Thoracic aorta (tissue), 2 donors: ENCODE results near the gene SESN3. TPM values are rescaled to one million over a fixed set of nuclear protein-coding genes. Genes with fewer than 3 reads are reported as not detected.
"Not testable (repeated sequence)": the region's sequence is repeated elsewhere in the genome, so short reads cannot be mapped to it uniquely, and the experiment has no call there.

ENCODE experiments used
- ATAC-seq: fragments of 150-250 bp; one replicate; pipeline ENCODE4 v1.8.0; 2017; ENCODE audit warnings: low read depth; ENCODE audit not compliant: insufficient number of reproducible peaks, low FRiP score
- DNase-seq: peaks from one replicate; pipeline ENCODE4 v3.0.0-alpha.2; 2020; ENCODE audit warnings: low spot score
- H3K27ac ChIP-seq, 2 donors: fragments of 200-600 bp; sonication (generic); 1 replicate in 1 of 2; 2 replicates in 1 of 2; pipeline ENCODE4 v1.5.1; 2016; ENCODE audit warnings: mild to moderate bottlenecking in 2 of 2, moderate library complexity in 2 of 2
- H3K27me3 ChIP-seq: fragments of 200-600 bp; sonication (generic); replicated peaks from 2 replicates; pipeline ENCODE4 v1.6.0; 2016; ENCODE audit warnings: mild to moderate bottlenecking; ENCODE audit not compliant: insufficient read depth
- H3K36me3 ChIP-seq: fragments of 200-600 bp; sonication (generic); one replicate; pipeline ENCODE4 v1.5.1; 2016
- H3K4me1 ChIP-seq, 2 donors: fragments of 200-600 bp; sonication (generic); 1 replicate in 1 of 2; 2 replicates in 1 of 2; pipeline versions ENCODE4 v1.5.1 to v1.6.0; 2016; ENCODE audit warnings: low read depth in 2 of 2, mild to moderate bottlenecking in 1 of 2; ENCODE audit not compliant: control insufficient read depth in 1 of 2
- H3K4me3 ChIP-seq: fragments of 200-600 bp; sonication (generic); 2 replicates; pipeline ENCODE4 v1.5.1; 2016; ENCODE audit warnings: mild to moderate bottlenecking
- H3K9me3 ChIP-seq: fragments of 200-600 bp; sonication (generic); 2 replicates; pipeline ENCODE4 v1.5.1; 2016
- CTCF ChIP-seq: fragments of 200-600 bp; sonication (generic); IDR thresholded peaks from one replicate; pipeline ENCODE4 v1.5.1; 2019; ENCODE audit warnings: antibody characterized with exemption
- total RNA-seq, 2 donors: library from RNA; depleted of rRNA; stranded (reverse); fragments of >200 nt; gene quantifications; one replicate each; pipeline versions ENCODE4 v1.1.0 to v1.2.3, GENCODE V29; 2016

The SESN3 gene
- total RNA-seq, result 10 to 100 TPM; 37.9 to 41.3 TPM

- ATAC-seq, result peak; percentile 100
- no peaks in the 10 kb centered on the region for H3K27me3 ChIP-seq
- TF ChIP-seq CTCF, result no peak
- H3K27ac ChIP-seq, result peak within 1 kb of the TSS; percentile 84 to 95
- peaks cover 28 to 30% of the 10 kb centered on the region in 2 donors for H3K4me1 ChIP-seq
- H3K9me3 ChIP-seq, result no peaks in the 10 kb centered on the region
- DNase-seq, result peak; percentile 93
- peak within 1 kb of the TSS; percentile 97 for H3K4me3 ChIP-seq
- no peaks in the 10 kb centered on the region for H3K36me3 ChIP-seq
These were observed at the start of gene SESN3 for GRCh38 chr11:95231127-95231880. SESN3 (minus strand) TSS chr11:95231202; CDS start chr11:95230860, 342 bp downstream.

GRCh38 chr11:95279921-95280868 lies 49.2 kb upstream of the SESN3 start:
- no peak for TF ChIP-seq CTCF
- Histone ChIP-seq H3K36me3 (no peaks in the 10 kb centered on the region), H3K27ac (peak overlapping the region in 1 of 2 donors; percentile 52), H3K4me3 (peak overlapping the region; percentile 46), H3K9me3 (no peaks in the 10 kb centered on the region), H3K4me1 (peaks cover 8 to 13% of the 10 kb centered on the region in 2 donors), H3K27me3 (no peaks in the 10 kb centered on the region)
- ATAC-seq, result no peak
- no peak for DNase-seq

GRCh38 chr11:95277868-95278267 lies 46.9 kb upstream of the SESN3 start:
- ATAC-seq, result no peak
- DNase-seq, result no peak
- Histone ChIP-seq H3K27ac (no peak overlapping the region), H3K4me1 (peaks cover 8 to 13% of the 10 kb centered on the region in 2 donors), H3K36me3 (no peaks in the 10 kb centered on the region), H3K27me3 (no peaks in the 10 kb centered on the region), H3K9me3 (no peaks in the 10 kb centered on the region), H3K4me3 (no peak overlapping the region)
- no peak for TF ChIP-seq CTCF

GRCh38 chr11:95276139-95276538 lies 45.1 kb upstream of the SESN3 start:
- ATAC-seq, result no peak
- H3K9me3 ChIP-seq, result no peaks in the 10 kb centered on the region
- no peak overlapping the region for H3K27ac ChIP-seq

GRCh38 chr11:95273618-95274017 lies 42.6 kb upstream of the SESN3 start:
- not testable (repeated sequence) for ATAC-seq, H3K27me3 ChIP-seq, H3K9me3 ChIP-seq, H3K4me3 ChIP-seq, H3K4me1 ChIP-seq, H3K27ac ChIP-seq, DNase-seq, H3K36me3 ChIP-seq

More at GRCh38 chr11:95276139-95276538, 45.1 kb upstream of the SESN3 start:
- no peak for TF ChIP-seq CTCF
- Histone ChIP-seq H3K4me1 (peaks cover 8 to 13% of the 10 kb centered on the region in 2 donors), H3K27me3 (no peaks in the 10 kb centered on the region), H3K4me3 (no peak overlapping the region), H3K36me3 (no peaks in the 10 kb centered on the region)
- no peak for DNase-seq
